Hepatocyte (in vitro differentiated cells): ENCODE results near the gene VSIR. TPM values are rescaled to one million over a fixed set of nuclear protein-coding genes. Genes with fewer than 3 reads are reported as not detected.
A peak's percentile ranks its signal among the peaks of the same experiment; 100 is the strongest.

Source experiments
- DNase-seq: peaks from one replicate; pipeline ENCODE4 v3.0.0-alpha.2; 2016; ENCODE audit warnings: low spot score
- H2AFZ ChIP-seq: fragments of 200-600 bp; sonication (generic); 2 replicates; pipeline ENCODE4 v1.6.0; 2016; ENCODE audit warnings: antibody characterized with exemption, mild to moderate bottlenecking
- H3K27ac ChIP-seq: fragments of 200-600 bp; sonication (generic); 2 replicates; pipeline ENCODE4 v1.5.1; 2016; ENCODE audit warnings: mild to moderate bottlenecking
- H3K27me3 ChIP-seq: fragments of 200-600 bp; sonication (generic); 2 replicates; pipeline ENCODE4 v1.6.1; 2016
- H3K36me3 ChIP-seq: fragments of 200-600 bp; sonication (generic); replicated peaks from 2 replicates; pipeline ENCODE4 v1.5.1; 2016; ENCODE audit warnings: low read depth; ENCODE audit not compliant: insufficient read depth
- H3K4me1 ChIP-seq: fragments of 200-600 bp; sonication (generic); 2 replicates; pipeline ENCODE4 v1.5.1; 2016; ENCODE audit warnings: mild to moderate bottlenecking, moderate library complexity; ENCODE audit not compliant: insufficient read depth
- H3K4me2 ChIP-seq: fragments of 200-600 bp; sonication (generic); 2 replicates; pipeline ENCODE4 v1.6.0; 2016
- H3K4me3 ChIP-seq: fragments of 200-600 bp; sonication (generic); 2 replicates; pipeline ENCODE4 v1.5.1; 2016; ENCODE audit warnings: mild to moderate bottlenecking
- H3K79me2 ChIP-seq: fragments of 200-600 bp; sonication (generic); 2 replicates; pipeline ENCODE4 v1.6.0; 2017; ENCODE audit warnings: mild to moderate bottlenecking
- H3K9me2 ChIP-seq: fragments of 200-600 bp; sonication (generic); replicated peaks from 2 replicates; pipeline ENCODE4 v1.6.0; 2017; ENCODE audit warnings: mild to moderate bottlenecking; ENCODE audit not compliant: insufficient read depth
- H3K9me3 ChIP-seq: fragments of 200-600 bp; sonication (generic); 2 replicates; pipeline ENCODE4 v1.5.1; 2016; ENCODE audit warnings: low read depth, mild to moderate bottlenecking
- H4K20me1 ChIP-seq: fragments of 200-600 bp; sonication (generic); 2 replicates; pipeline ENCODE4 v1.6.0; 2016; ENCODE audit warnings: mild to moderate bottlenecking; ENCODE audit not compliant: insufficient read depth, poor library complexity, severe bottlenecking
- EZH2 ChIP-seq: fragments of 200-600 bp; sonication (generic); IDR thresholded peaks from 2 replicates; pipeline ENCODE4 v1.6.1; 2016; ENCODE audit warnings: antibody characterized with exemption, mild to moderate bottlenecking, borderline replicate concordance
- EZH2phosphoT487 ChIP-seq: fragments of 200-600 bp; sonication (generic); IDR thresholded peaks from one replicate; pipeline ENCODE4 v1.6.1; 2018; ENCODE audit warnings: antibody characterized with exemption, mild to moderate bottlenecking, low read depth, moderate library complexity; ENCODE audit not compliant: unreplicated experiment, severe bottlenecking
- WGBS: methylation state at CpG from one replicate; pipeline ENCODE4 v1.1.6; 2016; ENCODE audit warnings: low lambda C conversion rate; ENCODE audit errors: missing lambda C conversion rate; 5-methylcytosine and 5-hydroxymethylcytosine counted together
- polyA plus RNA-seq: library from polyadenylated mRNA; unstranded; fragments of >200 nt; fragmentation: Nextera tagmentation; extraction: Ambion mirVana; gene quantifications from 2 replicates; pipeline ENCODE4 v1.2.1, GENCODE V29; 2016
- total RNA-seq: library from RNA; depleted of rRNA; stranded (reverse); fragments of >200 nt; gene quantifications from 2 replicates; pipeline ENCODE4 v1.2.3, GENCODE V29; 2014
- TF ChIP-seq, protein P1 (sequence below): fragments of 200-600 bp; sonication (generic); IDR thresholded peaks from 2 replicates; pipeline ENCODE4 v1.5.1; 2016; ENCODE audit warnings: antibody characterized with exemption, mild to moderate bottlenecking; ENCODE audit not compliant: poor library complexity

Gene VSIR
- total and polyA plus RNA-seq, 2 experiments from 2014 or later, result 13.6 to 45.5 TPM

- peaks cover 41% of the 10 kb centered on the region for H3K4me1 ChIP-seq
- H3K9me3 ChIP-seq, result no peaks in the 10 kb centered on the region
- H3K4me2 ChIP-seq, result peak overlapping the region; percentile 59
- no peaks in the 10 kb centered on the region for H4K20me1 ChIP-seq
- H3K27ac ChIP-seq, result peak overlapping the region; percentile 96
- no peak overlapping the region for H3K4me3 ChIP-seq
- H3K9me2 ChIP-seq, result no peaks in the 10 kb centered on the region
- no peak for TF ChIP-seq EZH2phosphoT487
- TF ChIP-seq, protein P1, sequence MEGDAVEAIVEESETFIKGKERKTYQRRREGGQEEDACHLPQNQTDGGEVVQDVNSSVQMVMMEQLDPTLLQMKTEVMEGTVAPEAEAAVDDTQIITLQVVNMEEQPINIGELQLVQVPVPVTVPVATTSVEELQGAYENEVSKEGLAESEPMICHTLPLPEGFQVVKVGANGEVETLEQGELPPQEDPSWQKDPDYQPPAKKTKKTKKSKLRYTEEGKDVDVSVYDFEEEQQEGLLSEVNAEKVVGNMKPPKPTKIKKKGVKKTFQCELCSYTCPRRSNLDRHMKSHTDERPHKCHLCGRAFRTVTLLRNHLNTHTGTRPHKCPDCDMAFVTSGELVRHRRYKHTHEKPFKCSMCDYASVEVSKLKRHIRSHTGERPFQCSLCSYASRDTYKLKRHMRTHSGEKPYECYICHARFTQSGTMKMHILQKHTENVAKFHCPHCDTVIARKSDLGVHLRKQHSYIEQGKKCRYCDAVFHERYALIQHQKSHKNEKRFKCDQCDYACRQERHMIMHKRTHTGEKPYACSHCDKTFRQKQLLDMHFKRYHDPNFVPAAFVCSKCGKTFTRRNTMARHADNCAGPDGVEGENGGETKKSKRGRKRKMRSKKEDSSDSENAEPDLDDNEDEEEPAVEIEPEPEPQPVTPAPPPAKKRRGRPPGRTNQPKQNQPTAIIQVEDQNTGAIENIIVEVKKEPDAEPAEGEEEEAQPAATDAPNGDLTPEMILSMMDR, result no peak
- 62% methylated on average over 10 of the region's 10 CpGs for WGBS
- H3K27me3 ChIP-seq, result no peaks in the 10 kb centered on the region
- no peak overlapping the region for H2AFZ ChIP-seq
- no peaks in the 10 kb centered on the region for H3K36me3 ChIP-seq
- H3K79me2 ChIP-seq, result no peaks in the 10 kb centered on the region
- peak; percentile 57 for DNase-seq
These were observed 5.8 kb downstream of the VSIR start for GRCh38 chr10:71767420-71768035.

GRCh38 chr10:71766717-71767419, 6.5 kb downstream of the VSIR start:
- Histone ChIP-seq H3K4me3 (no peak overlapping the region), H3K4me2 (peak overlapping the region; percentile 16), H3K27ac (peak overlapping the region; percentile 96)

DNA sequence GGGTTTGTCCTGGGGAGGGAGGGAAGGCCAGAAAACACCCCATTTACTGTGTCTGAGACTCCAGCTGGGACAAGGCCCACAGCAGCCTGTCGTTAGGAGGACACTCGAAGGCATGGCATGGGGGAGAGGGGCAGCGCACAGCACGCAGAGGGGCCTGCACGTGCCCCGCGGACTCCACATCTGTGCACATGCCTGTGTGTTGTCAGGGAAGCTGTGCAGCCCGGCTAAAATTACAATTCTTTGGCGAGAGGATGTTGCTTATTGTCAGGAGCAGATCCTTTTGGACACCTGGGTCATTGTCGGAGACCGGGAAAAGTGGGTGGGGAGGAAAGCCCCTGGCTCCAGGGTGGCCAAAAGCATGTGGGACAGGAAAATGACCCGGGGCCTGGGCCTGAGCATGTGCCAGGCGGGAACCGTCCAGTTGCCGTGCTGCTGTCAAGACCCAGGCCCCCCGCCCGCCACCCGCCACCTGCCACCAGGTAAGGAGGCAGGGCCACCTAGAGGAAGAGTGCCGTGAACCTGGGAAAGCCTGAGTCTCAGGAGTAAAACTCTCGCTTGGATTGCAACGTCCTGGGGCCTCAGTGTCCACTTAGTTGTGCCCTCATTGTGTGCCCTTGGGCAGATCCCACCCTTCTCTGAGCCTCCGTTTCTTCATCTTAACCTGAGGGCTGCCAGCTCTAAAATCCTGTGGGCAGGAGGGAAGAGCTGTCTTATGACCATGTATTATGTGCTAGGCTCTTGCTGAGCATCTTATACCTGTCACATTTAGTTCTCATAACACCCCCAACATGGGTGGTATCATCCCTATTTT, 7.2 kb downstream of the VSIR start:
- Histone ChIP-seq H3K27ac (peak overlapping the region; percentile 96), H3K79me2 (no peaks in the 10 kb centered on the region), H3K9me2 (no peaks in the 10 kb centered on the region), H3K4me2 (no peak overlapping the region), H4K20me1 (no peaks in the 10 kb centered on the region), H3K4me3 (no peak overlapping the region), H2AFZ (no peak overlapping the region), H3K36me3 (no peaks in the 10 kb centered on the region), H3K4me1 (peaks cover 38% of the 10 kb centered on the region), H3K9me3 (no peaks in the 10 kb centered on the region), H3K27me3 (no peaks in the 10 kb centered on the region)
- DNase-seq, result no peak
- WGBS, result 93% methylated on average over 19 of the region's 22 CpGs
- no peak for TF ChIP-seq EZH2
- TF ChIP-seq, protein P1, result no peak
- TF ChIP-seq EZH2phosphoT487, result no peak

More at GRCh38 chr10:71766717-71767419, 6.5 kb downstream of the VSIR start:
- no peaks in the 10 kb centered on the region for H3K9me2 ChIP-seq
- H3K9me3 ChIP-seq, result no peaks in the 10 kb centered on the region
- H3K4me1 ChIP-seq, result peaks cover 38% of the 10 kb centered on the region
- no peak overlapping the region for H2AFZ ChIP-seq
- H4K20me1 ChIP-seq, result no peaks in the 10 kb centered on the region
- DNase-seq, result peak; percentile 90
- H3K36me3 ChIP-seq, result no peaks in the 10 kb centered on the region
- 31% methylated on average over 10 of the region's 10 CpGs for WGBS
- TF ChIP-seq EZH2phosphoT487 (no peak), EZH2 (no peak)
- TF ChIP-seq, protein P1, result no peak
- no peaks in the 10 kb centered on the region for H3K27me3 ChIP-seq
- H3K79me2 ChIP-seq, result no peaks in the 10 kb centered on the region
